Osteocyte (in vitro differentiated cells): Measurements from ENCODE around the gene NLRP3. TPM values are rescaled to one million over a fixed set of nuclear protein-coding genes. Genes with fewer than 3 reads are reported as not detected.
"Not testable (repeated sequence)": the region's sequence is repeated elsewhere in the genome, so short reads cannot be mapped to it uniquely, and the experiment has no call there.

Experiments
- DNase-seq: peaks from one replicate; pipeline ENCODE4 v3.0.0; 2021; ENCODE audit warnings: mixed read lengths; ENCODE audit not compliant: unreplicated experiment; ENCODE audit errors: extremely low spot score
- H3K27ac Mint-ChIP-seq: one replicate; pipeline ENCODE4 v1.8.0; 2021; ENCODE audit warnings: mild to moderate bottlenecking, mixed read lengths; ENCODE audit not compliant: unreplicated experiment
- H3K27me3 Mint-ChIP-seq: one replicate; pipeline ENCODE4 v1.8.0; 2021; ENCODE audit warnings: mixed read lengths; ENCODE audit not compliant: unreplicated experiment
- H3K36me3 Mint-ChIP-seq: one replicate; pipeline ENCODE4 v1.8.0; 2021; ENCODE audit warnings: mixed read lengths; ENCODE audit not compliant: unreplicated experiment
- H3K4me1 Mint-ChIP-seq: one replicate; pipeline ENCODE4 v1.8.0; 2021; ENCODE audit warnings: mixed read lengths; ENCODE audit not compliant: unreplicated experiment
- H3K4me3 Mint-ChIP-seq: one replicate; pipeline ENCODE4 v1.8.0; 2021; ENCODE audit warnings: mild to moderate bottlenecking, moderate library complexity, mixed read lengths; ENCODE audit not compliant: unreplicated experiment
- H3K9me3 Mint-ChIP-seq: one replicate; pipeline ENCODE4 v1.8.0; 2021; ENCODE audit warnings: mixed read lengths; ENCODE audit not compliant: unreplicated experiment
- total RNA-seq: library from RNA; stranded (reverse); gene quantifications from 2 replicates; pipeline ENCODE4 v1.2.1, GENCODE V29; 2021
- TF ChIP-seq, protein P1 (sequence below): fragments of 200-600 bp; sonication (generic); IDR thresholded peaks from 2 replicates; pipeline ENCODE4 v1.5.0; 2021; ENCODE audit warnings: antibody characterized with exemption, mild to moderate bottlenecking, moderate library complexity

NLRP3 gene
- total RNA-seq, 1 donor from 2014 or later = 0.16 TPM

DNA sequence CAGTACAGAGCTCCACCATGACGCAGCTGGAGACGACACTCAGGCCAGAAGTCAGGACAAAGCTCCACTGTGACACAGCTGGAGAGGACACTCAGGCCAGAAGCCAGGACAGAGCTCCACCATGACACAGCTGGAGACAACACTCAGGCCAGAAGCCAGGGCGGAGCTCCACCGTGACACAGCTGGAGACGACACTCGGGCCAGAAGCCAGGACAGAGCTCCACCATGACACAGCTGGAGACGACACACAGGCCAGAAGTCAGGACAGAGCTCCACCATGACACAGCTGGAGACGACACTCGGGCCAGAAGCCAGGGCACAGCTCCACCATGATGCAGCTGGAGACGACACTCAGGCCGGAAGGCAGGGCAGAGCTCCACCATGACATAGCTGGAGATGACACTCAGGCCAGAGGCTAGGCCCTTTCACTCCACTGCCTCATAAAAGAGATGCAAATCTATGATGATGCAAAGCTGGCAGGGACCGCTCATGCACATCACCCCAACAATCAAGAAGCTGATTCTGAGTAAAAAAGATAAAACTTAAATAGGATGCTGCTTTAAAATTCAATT lies 55.6 kb downstream of the NLRP3 start:
- TF ChIP-seq, protein P1, sequence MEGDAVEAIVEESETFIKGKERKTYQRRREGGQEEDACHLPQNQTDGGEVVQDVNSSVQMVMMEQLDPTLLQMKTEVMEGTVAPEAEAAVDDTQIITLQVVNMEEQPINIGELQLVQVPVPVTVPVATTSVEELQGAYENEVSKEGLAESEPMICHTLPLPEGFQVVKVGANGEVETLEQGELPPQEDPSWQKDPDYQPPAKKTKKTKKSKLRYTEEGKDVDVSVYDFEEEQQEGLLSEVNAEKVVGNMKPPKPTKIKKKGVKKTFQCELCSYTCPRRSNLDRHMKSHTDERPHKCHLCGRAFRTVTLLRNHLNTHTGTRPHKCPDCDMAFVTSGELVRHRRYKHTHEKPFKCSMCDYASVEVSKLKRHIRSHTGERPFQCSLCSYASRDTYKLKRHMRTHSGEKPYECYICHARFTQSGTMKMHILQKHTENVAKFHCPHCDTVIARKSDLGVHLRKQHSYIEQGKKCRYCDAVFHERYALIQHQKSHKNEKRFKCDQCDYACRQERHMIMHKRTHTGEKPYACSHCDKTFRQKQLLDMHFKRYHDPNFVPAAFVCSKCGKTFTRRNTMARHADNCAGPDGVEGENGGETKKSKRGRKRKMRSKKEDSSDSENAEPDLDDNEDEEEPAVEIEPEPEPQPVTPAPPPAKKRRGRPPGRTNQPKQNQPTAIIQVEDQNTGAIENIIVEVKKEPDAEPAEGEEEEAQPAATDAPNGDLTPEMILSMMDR = no peak

DNA sequence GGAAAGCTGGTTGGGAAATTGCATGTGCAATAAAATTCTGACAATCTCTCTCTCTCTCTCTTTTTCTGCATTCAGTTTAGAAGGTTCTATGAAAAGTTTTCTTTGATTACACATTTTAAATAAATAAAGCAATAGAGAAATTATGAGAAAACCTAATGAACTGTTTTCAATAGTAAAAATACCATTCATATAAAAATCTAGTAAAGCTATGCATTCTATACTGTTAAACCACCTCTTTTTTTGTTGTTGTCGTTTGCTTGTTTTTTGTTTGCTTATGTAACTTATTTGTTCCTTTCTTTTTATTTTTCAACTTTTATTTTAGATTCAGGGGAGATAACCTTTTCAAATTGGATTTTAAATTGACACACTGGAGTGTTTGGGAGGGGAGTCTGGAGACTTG lies 56.1 kb downstream of the NLRP3 start:
- Mint-ChIP-seq H3K27me3 (peaks cover 20% of the 10 kb centered on the region), H3K4me3 (no peak overlapping the region), H3K4me1 (no peaks in the 10 kb centered on the region), H3K9me3 (peaks cover 10% of the 10 kb centered on the region), H3K36me3 (no peaks in the 10 kb centered on the region), H3K27ac (no peak overlapping the region)
- TF ChIP-seq, protein P1 = no peak
- DNase-seq = no peak

More for the DNA sequence above, 55.6 kb downstream of the NLRP3 start:
- Mint-ChIP-seq H3K27ac (no peak overlapping the region), H3K27me3 (peaks cover 23% of the 10 kb centered on the region), H3K4me3 (no peak overlapping the region), H3K36me3 (no peaks in the 10 kb centered on the region), H3K4me1 (no peaks in the 10 kb centered on the region), H3K9me3 (peaks cover 10% of the 10 kb centered on the region)
- DNase-seq = no peak

DNA sequence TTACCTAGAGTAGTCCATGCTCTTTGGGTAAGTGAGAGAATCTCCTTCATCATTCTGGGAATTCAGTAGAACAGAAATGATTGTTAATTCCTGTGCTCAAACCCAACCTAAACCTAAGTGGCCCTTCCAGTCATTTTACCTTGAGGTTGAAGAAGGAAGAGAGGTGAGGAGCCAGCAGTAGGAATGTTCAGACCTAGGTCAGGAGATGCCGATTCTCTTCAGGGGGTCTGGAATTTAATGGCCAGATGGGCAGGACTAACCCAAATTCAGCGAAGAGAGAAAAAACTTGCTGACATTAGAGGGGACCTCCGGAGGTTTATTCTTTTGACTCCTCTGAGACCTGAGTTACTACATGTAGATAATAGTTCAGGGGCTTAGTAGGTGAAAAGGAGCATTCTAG lies 58.4 kb downstream of the NLRP3 start:
- H3K27ac Mint-ChIP-seq = no peak overlapping the region
- H3K4me1 Mint-ChIP-seq = no peaks in the 10 kb centered on the region
- TF ChIP-seq, protein P1 = no peak
- no peak overlapping the region for H3K4me3 Mint-ChIP-seq
- no peaks in the 10 kb centered on the region for H3K36me3 Mint-ChIP-seq
- peaks cover 10% of the 10 kb centered on the region for H3K9me3 Mint-ChIP-seq
- DNase-seq = no peak
- H3K27me3 Mint-ChIP-seq = peaks cover 13% of the 10 kb centered on the region

DNA sequence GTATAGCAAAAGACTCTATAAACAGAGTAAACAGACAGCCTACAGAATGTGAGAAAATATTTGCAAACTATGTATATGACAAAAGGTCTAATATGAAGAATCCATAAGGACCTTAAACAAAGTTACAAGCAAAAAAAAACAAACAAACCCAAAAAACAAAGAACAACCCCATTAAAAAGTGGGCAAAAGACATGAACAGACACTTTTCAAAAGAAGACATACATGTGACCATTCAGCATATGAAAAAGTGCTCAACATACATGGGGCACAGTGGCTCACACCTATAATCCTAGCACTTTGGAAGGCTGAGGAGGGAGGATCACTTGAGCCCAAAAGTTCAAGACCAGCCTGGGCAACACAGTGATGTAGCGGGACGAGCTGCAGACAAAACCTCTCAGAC lies 59.8 kb downstream of the NLRP3 start:
- no peak overlapping the region for H3K4me3 Mint-ChIP-seq

DNA sequence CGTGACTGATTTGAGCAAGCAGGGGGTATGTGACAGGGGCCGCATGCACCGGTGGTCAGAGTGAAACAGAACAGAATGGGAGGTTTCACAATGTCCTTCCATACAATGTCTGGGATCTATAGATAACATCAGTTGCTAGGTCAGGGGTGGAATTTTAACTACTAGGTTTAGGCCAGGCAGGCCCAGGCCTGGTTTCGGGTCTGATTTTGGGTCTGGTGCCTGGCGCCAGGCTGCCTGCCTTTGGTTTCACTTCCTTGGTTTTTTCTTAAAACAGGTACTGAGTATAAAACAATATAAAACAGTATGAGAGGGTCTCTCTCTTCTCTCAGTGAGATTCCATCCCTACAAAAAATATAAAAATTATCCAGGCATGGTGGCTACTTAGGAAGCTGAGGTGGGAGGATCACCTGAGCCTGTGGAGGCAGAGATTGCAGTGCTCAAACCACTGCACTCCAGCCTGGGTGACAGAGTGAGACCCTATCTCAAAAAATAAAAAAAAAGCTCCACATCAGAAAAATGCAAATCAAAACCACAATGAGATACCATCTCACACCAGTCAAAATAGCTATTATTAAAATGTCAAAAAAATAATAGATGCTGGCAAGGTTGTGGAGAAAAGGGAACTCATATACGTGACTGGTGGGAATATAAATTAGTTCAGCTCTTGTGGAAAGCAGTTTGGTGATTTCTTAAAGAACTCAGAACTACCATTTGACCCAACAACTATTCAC lies 60.5 kb downstream of the NLRP3 start:
- H3K27ac Mint-ChIP-seq, H3K36me3 Mint-ChIP-seq, DNase-seq, H3K4me3 Mint-ChIP-seq, H3K4me1 Mint-ChIP-seq: not testable (repeated sequence)
- peaks cover 10% of the 10 kb centered on the region for H3K9me3 Mint-ChIP-seq
- peaks cover 13% of the 10 kb centered on the region for H3K27me3 Mint-ChIP-seq

More for the DNA sequence above, 59.8 kb downstream of the NLRP3 start:
- Mint-ChIP-seq H3K9me3 (peaks cover 10% of the 10 kb centered on the region), H3K36me3 (no peaks in the 10 kb centered on the region), H3K27me3 (peaks cover 13% of the 10 kb centered on the region), H3K27ac (no peak overlapping the region), H3K4me1 (no peaks in the 10 kb centered on the region)
- no peak for DNase-seq
- TF ChIP-seq, protein P1 = no peak
